Neutrophil (primary cell): Measurements from ENCODE around the gene CREB5.
A peak's percentile ranks its signal among the peaks of the same experiment; 100 is the strongest.

ENCODE experiments used
- H3K27ac ChIP-seq: fragments of 200-600 bp; sonication (generic); 2 replicates; pipeline ENCODE4 v1.5.1; 2016; ENCODE audit warnings: mild to moderate bottlenecking, moderate library complexity
- H3K27me3 ChIP-seq: fragments of 200-600 bp; sonication (generic); 2 replicates; pipeline ENCODE4 v1.6.0; 2016; ENCODE audit warnings: mild to moderate bottlenecking
- H3K36me3 ChIP-seq: fragments of 200-600 bp; sonication (generic); 2 replicates; pipeline ENCODE4 v1.5.1; 2017
- H3K4me1 ChIP-seq, 2 experiments: fragments of 200-600 bp in 1 of 2; sonication (generic) in 1 of 2; 1 replicate in 1 of 2; 2 replicates in 1 of 2; pipeline versions ENCODE4 v1.5.1 to v1.6.1; 2013 to 2016; ENCODE audit warnings: low read depth in 1 of 2, low read length in 1 of 2, mild to moderate bottlenecking in 1 of 2, moderate library complexity in 1 of 2; ENCODE audit not compliant: control insufficient read depth in 1 of 2, insufficient read depth in 1 of 2
- H3K4me3 ChIP-seq, 2 experiments: fragments of 200-600 bp in 1 of 2; sonication (generic) in 1 of 2; 1 replicate in 1 of 2; 2 replicates in 1 of 2; pipeline ENCODE4 v1.5.1; 2013 to 2016; ENCODE audit warnings: low read depth in 1 of 2, low read length in 1 of 2, mild to moderate bottlenecking in 1 of 2, moderate library complexity in 1 of 2
- H3K9me3 ChIP-seq: fragments of 200-600 bp; sonication (generic); 2 replicates; pipeline ENCODE4 v1.5.1; 2016
- CTCF ChIP-seq: fragments of 200-600 bp; sonication (generic); IDR thresholded peaks from 2 replicates; pipeline ENCODE4 v1.5.1; 2016; ENCODE audit warnings: antibody characterized with exemption

The CREB5 gene

GRCh38 chr7:28383975-28384374, 28.3 kb upstream of the CREB5 start:
- TF ChIP-seq CTCF = no peak
- H3K4me1 ChIP-seq = no peaks in the 10 kb centered on the region
- H3K9me3 ChIP-seq = no peaks in the 10 kb centered on the region
- H3K36me3 ChIP-seq = no peaks in the 10 kb centered on the region
- no peak overlapping the region for H3K4me3 ChIP-seq
- H3K27ac ChIP-seq = no peak overlapping the region
- H3K27me3 ChIP-seq = peaks cover 21% of the 10 kb centered on the region

GRCh38 chr7:28389504-28390395, 22.6 kb upstream of the CREB5 start:
- Histone ChIP-seq H3K36me3 (no peaks in the 10 kb centered on the region), H3K9me3 (no peaks in the 10 kb centered on the region), H3K4me1 (no peaks in the 10 kb centered on the region), H3K4me3 (no peak overlapping the region), H3K27me3 (peaks cover 35% of the 10 kb centered on the region), H3K27ac (no peak overlapping the region)
- TF ChIP-seq CTCF = peak; percentile 15

- no peak for TF ChIP-seq CTCF
Measured at GRCh38 chr7:28390426-28390825, 21.9 kb upstream of the CREB5 start.

GRCh38 chr7:28392289-28392688, 20.0 kb upstream of the CREB5 start:
- TF ChIP-seq CTCF = no peak
- Histone ChIP-seq H3K4me1 (no peaks in the 10 kb centered on the region), H3K4me3 (no peak overlapping the region), H3K9me3 (no peaks in the 10 kb centered on the region), H3K36me3 (no peaks in the 10 kb centered on the region), H3K27me3 (peaks cover 45% of the 10 kb centered on the region), H3K27ac (no peak overlapping the region)

More at GRCh38 chr7:28390426-28390825, 21.9 kb upstream of the CREB5 start:
- Histone ChIP-seq H3K27me3 (peaks cover 39% of the 10 kb centered on the region), H3K27ac (no peak overlapping the region), H3K9me3 (no peaks in the 10 kb centered on the region), H3K4me3 (no peak overlapping the region), H3K36me3 (no peaks in the 10 kb centered on the region), H3K4me1 (no peaks in the 10 kb centered on the region)

GRCh38 chr7:28395404-28395803, 16.9 kb upstream of the CREB5 start:
- Histone ChIP-seq H3K27me3 (peaks cover 52% of the 10 kb centered on the region), H3K4me3 (no peak overlapping the region), H3K4me1 (no peaks in the 10 kb centered on the region), H3K9me3 (no peaks in the 10 kb centered on the region), H3K36me3 (no peaks in the 10 kb centered on the region), H3K27ac (no peak overlapping the region)
- no peak for TF ChIP-seq CTCF
